CD4-positive, alpha-beta T cell treated with Interleukin-17A for 1 hour (primary cell): Measurements from ENCODE around the gene ATXN1L.
"Not testable (repeated sequence)": the region's sequence is repeated elsewhere in the genome, so short reads cannot be mapped to it uniquely, and the experiment has no call there.

Source experiments
- DNase-seq: peaks from one replicate; pipeline ENCODE4 v3.0.0-alpha.2; 2020

Gene ATXN1L

GRCh38 chr16:71895679-71896365, 50.0 kb downstream of the ATXN1L start:
- peak; percentile 22 for DNase-seq

- DNase-seq, result no peak
Measured at GRCh38 chr16:71896764-71897368, 51.1 kb downstream of the ATXN1L start.

- no peak for DNase-seq
Measured at GRCh38 chr16:71899171-71899570, 53.4 kb downstream of the ATXN1L start.

- DNase-seq, result no peak
Measured at GRCh38 chr16:71902656-71903365, 57.0 kb downstream of the ATXN1L start.

GRCh38 chr16:71903608-71904007, 57.8 kb downstream of the ATXN1L start:
- DNase-seq, result no peak

- DNase-seq, result no peak
Measured at GRCh38 chr16:71904239-71904638, 58.5 kb downstream of the ATXN1L start.

- DNase-seq, result not testable (repeated sequence)
Measured at GRCh38 chr16:71905765-71906164, 60.0 kb downstream of the ATXN1L start.
